GM12872 (cell line): Measurements from ENCODE around the gene PRM3.

ENCODE experiments used
- TF ChIP-seq, protein P1 (sequence below): IDR thresholded peaks from 3 replicates; pipeline ENCODE4 v1.5.1; 2011; ENCODE audit warnings: low read depth, mild to moderate bottlenecking, low read length, moderate library complexity; ENCODE audit not compliant: insufficient read depth

The PRM3 gene

DNA sequence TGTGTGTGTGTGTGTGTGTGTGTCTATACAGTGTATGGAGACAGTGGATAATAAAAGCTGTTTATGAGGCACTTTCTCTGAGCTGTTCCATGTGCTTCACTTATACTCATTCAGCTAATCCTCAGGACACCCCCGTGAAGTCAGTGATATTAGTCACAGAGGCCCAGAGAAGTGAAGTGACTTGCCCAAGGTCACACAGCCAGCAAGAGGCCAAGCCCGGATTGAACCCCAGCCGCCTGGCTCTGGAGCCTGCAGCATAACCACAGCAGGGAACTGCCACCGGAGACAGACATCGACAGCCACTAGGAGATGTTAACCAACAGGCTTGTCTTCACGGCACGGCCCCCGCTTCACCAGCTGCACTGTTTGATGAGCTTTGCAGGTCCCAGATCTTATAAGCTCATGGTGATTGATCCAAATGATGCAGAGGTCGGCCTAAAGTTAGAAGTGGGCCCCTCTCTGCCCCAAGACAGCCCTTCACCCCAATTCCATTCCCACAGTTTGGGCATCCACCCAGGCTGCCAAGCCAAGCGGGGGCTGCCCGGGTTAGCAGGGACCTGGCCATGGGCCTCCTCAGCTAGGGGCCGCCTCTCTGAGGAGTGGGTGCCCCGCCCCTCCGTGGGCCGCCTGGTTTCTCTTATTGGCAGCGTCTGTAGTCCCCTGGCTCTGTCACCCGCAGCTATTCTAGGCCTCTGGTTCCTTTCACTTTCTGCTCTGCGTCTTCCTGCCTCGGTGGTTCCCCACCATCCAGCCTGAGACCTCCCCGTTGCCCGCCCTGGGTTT lies 48.3 kb downstream of the PRM3 start:
- TF ChIP-seq, protein P1, sequence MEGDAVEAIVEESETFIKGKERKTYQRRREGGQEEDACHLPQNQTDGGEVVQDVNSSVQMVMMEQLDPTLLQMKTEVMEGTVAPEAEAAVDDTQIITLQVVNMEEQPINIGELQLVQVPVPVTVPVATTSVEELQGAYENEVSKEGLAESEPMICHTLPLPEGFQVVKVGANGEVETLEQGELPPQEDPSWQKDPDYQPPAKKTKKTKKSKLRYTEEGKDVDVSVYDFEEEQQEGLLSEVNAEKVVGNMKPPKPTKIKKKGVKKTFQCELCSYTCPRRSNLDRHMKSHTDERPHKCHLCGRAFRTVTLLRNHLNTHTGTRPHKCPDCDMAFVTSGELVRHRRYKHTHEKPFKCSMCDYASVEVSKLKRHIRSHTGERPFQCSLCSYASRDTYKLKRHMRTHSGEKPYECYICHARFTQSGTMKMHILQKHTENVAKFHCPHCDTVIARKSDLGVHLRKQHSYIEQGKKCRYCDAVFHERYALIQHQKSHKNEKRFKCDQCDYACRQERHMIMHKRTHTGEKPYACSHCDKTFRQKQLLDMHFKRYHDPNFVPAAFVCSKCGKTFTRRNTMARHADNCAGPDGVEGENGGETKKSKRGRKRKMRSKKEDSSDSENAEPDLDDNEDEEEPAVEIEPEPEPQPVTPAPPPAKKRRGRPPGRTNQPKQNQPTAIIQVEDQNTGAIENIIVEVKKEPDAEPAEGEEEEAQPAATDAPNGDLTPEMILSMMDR = peak; percentile 10; the same call in 1 of the 3 replicates

DNA sequence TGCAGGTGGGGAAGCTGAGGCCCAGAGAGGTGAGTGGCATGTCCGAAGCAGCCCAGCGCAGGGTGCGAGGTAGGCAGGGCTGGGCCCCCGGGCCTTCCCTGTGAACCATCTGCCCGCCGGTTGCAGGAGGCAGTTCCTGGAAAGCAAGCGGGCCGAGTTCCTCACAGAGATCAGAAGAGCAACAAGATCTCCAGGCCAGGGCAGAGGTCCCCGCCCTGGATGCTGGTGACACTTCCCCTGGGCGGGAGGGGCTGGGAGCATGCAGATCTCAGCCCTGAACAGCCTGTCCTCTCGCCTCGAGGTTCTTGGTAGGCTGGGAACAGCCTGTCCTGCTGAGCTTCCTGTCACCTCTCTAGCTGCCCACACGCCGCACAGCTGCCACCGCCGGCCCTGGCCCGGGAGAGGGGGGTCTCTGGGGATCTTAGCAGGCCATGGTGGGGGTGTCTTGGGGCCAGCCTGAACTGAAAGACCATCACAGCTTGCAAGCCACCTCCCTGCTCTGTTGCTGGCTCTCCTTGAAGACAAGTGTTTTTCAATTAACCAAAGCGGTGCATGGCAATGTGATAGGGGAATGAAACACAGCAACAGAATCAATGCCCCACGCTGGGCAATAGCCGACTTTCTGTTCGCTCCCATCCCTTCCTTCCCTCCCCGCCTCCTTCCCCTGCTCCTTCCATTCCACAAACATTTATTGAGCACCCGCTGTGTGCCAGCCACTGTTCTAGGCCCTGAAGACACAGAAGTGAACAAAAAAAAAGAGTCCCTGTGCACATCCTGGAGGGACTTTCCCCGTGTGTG lies 49.1 kb downstream of the PRM3 start:
- TF ChIP-seq, protein P1 = no peak
